Testis (tissue), 3 donors: ENCODE measurements around the gene GPD2. TPM values are rescaled to one million over a fixed set of nuclear protein-coding genes. Genes with fewer than 3 reads are reported as not detected.
"Not testable (repeated sequence)": the region's sequence is repeated elsewhere in the genome, so short reads cannot be mapped to it uniquely, and the experiment has no call there.

Experiments
- DNase-seq: peaks from one replicate; pipeline ENCODE4 v3.0.0-alpha.2; 2019
- H3K27ac ChIP-seq, 2 donors: fragments of 200-600 bp; sonication (generic); one replicate each; pipeline ENCODE4 v1.5.1; 2019
- H3K27me3 ChIP-seq: fragments of 200-600 bp; sonication (generic); one replicate; pipeline ENCODE4 v1.5.1; 2019
- H3K36me3 ChIP-seq: fragments of 200-600 bp; sonication (generic); one replicate; pipeline ENCODE4 v1.5.1; 2017; ENCODE audit warnings: low read depth; ENCODE audit errors: missing control alignments
- H3K4me1 ChIP-seq: fragments of 200-600 bp; sonication (generic); one replicate; pipeline ENCODE4 v1.5.1; 2019
- H3K4me3 ChIP-seq, 2 donors: fragments of 200-600 bp; sonication (generic); one replicate each; pipeline ENCODE4 v1.5.1; 2017 to 2019
- H3K9me3 ChIP-seq: fragments of 200-600 bp; sonication (generic); one replicate; pipeline ENCODE4 v1.5.1; 2017
- CTCF ChIP-seq, 3 experiments: fragments of 450-650 bp in 2 of 3; fragments of 200-600 bp in 1 of 3; sonication (generic) in 1 of 3; IDR thresholded peaks; one replicate each; pipeline ENCODE4 v1.5.1; 2016 to 2019; ENCODE audit warnings: antibody characterized with exemption in 3 of 3, mild to moderate bottlenecking in 2 of 3, moderate library complexity in 1 of 3
- POLR2A ChIP-seq: fragments of 450-650 bp; IDR thresholded peaks from one replicate; pipeline ENCODE4 v1.6.1; 2017; ENCODE audit warnings: antibody characterized with exemption, mild to moderate bottlenecking, moderate library complexity
- WGBS, 2 donors: methylation state at CpG; one replicate each; pipeline ENCODE4 v1.1.5; 2018; 5-methylcytosine and 5-hydroxymethylcytosine counted together
- intact Hi-C: fragments of 100-400 bp; cut with DNase I; formaldehyde crosslinking; loops from one replicate; pipeline ENCODE4 v1.15.1; 2023; ENCODE audit warnings: low total_unique reads
- polyA plus RNA-seq: library from polyadenylated mRNA; stranded (reverse); fragments of 350-450 nt; fragmentation: Illumina TruSeq; extraction: RNeasy Lipid Tissue Mini Kit (QIAGEN cat#74804); gene quantifications from one replicate; pipeline ENCODE4 v1.2.3, GENCODE V29; 2014; ENCODE audit warnings: low read depth, low replicate concordance; ENCODE audit not compliant: insufficient read depth
- total RNA-seq, 2 donors: library from RNA; depleted of rRNA; stranded (reverse); fragments of >200 nt; gene quantifications; one replicate each; pipeline ENCODE4 v1.2.3, GENCODE V29; 2016

Gene GPD2
- total and polyA plus RNA-seq, 3 donors from 2014 or later: 24.2 to 33.4 (median 25.8) TPM

DNA sequence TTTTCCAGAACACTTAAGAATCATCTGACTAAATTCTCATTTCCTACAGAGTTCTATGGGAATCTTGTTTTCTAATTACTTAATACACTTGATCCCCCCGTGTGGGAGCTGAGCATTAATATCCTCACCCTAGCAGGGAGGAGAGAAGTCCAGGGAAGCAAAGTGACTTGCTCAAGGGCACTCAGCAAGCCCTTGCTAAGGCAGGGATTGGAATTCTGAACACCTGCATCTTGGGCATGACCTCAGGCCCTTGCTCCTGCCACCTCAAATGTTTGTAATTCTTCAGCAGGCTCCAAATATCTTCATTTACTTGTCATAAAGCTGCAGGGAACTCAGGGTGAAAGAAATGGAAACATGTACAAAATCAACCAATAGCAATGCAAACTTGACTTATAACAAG is 162.4 kb downstream of the GPD2 start:
- WGBS, 2 donors: 38 to 50% methylated on average over 1 of the region's 1 CpG
- intact Hi-C loops: no loop called here

DNA sequence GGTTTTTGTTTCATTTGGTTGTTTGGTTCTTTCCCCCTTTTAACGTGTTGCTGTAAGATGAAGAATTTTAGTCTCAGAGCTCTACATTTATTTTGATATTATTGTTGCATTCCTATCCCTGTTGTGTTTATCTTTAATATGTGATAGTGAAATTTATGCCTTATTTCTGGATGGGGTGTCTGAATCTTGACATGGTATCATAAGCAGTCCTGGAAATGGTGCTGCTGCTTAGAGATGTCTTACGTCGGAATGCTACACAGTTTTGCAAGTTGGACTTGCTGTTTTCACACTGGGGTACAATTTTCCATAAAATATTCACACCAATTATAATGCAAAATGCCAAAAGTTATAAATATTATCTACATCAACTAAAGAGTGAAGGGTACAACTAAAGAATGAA is 164.0 kb downstream of the GPD2 start:
- intact Hi-C loops: no loop called here
- 84% methylated on average over 3 of the region's 3 CpGs for whole genome bisulfite sequencing, 2 donors
- no peak for TF ChIP-seq POLR2A
- TF ChIP-seq CTCF (IDR thresholded peaks at IDR 0.05): no peak
- Histone ChIP-seq H3K9me3 (no peaks in the 10 kb centered on the region), H3K4me1 (no peaks in the 10 kb centered on the region), H3K27me3 (no peaks in the 10 kb centered on the region), H3K36me3 (no peaks in the 10 kb centered on the region), H3K4me3 (no peak overlapping the region), H3K27ac (no peak overlapping the region)
- no peak for DNase-seq

More for the DNA sequence above, 162.4 kb downstream of the GPD2 start:
- Histone ChIP-seq H3K4me1 (no peaks in the 10 kb centered on the region), H3K4me3 (no peak overlapping the region), H3K27me3 (no peaks in the 10 kb centered on the region), H3K27ac (no peak overlapping the region), H3K9me3 (no peaks in the 10 kb centered on the region), H3K36me3 (no peaks in the 10 kb centered on the region)
- TF ChIP-seq CTCF (IDR thresholded peaks at IDR 0.05): no peak
- TF ChIP-seq POLR2A: no peak
- DNase-seq: no peak

GRCh38 chr2:156601855-156602551 is 165.8 kb downstream of the GPD2 start:
- Histone ChIP-seq H3K27me3 (no peaks in the 10 kb centered on the region), H3K4me3 (no peak overlapping the region), H3K9me3 (no peaks in the 10 kb centered on the region), H3K27ac (no peak overlapping the region), H3K4me1 (no peaks in the 10 kb centered on the region), H3K36me3 (no peaks in the 10 kb centered on the region)
- intact Hi-C loops: no loop called here
- no peak for TF ChIP-seq POLR2A
- TF ChIP-seq CTCF (IDR thresholded peaks at IDR 0.05): no peak
- DNase-seq: no peak
- WGBS, 2 donors: 72 to 86% methylated on average over 6 of the region's 6 CpGs

GRCh38 chr2:156602552-156602933 is 166.4 kb downstream of the GPD2 start:
- no peaks in the 10 kb centered on the region for H3K4me1 ChIP-seq
- H3K27me3 ChIP-seq: no peaks in the 10 kb centered on the region
- no peak for DNase-seq
- no peaks in the 10 kb centered on the region for H3K36me3 ChIP-seq
- intact Hi-C loops: no loop called here
- TF ChIP-seq CTCF (IDR thresholded peaks at IDR 0.05): no peak
- no peak for TF ChIP-seq POLR2A
- H3K4me3 ChIP-seq: no peak overlapping the region
- no peaks in the 10 kb centered on the region for H3K9me3 ChIP-seq
- H3K27ac ChIP-seq: no peak overlapping the region

GRCh38 chr2:156615836-156616322 is 179.7 kb downstream of the GPD2 start:
- 50 to 60% methylated on average over 2 of the region's 2 CpGs for WGBS, 2 donors
- H3K27me3 ChIP-seq: no peaks in the 10 kb centered on the region
- no peaks in the 10 kb centered on the region for H3K36me3 ChIP-seq
- intact Hi-C loops: no loop called here
- H3K27ac ChIP-seq: no peak overlapping the region
- H3K4me3 ChIP-seq: no peak overlapping the region
- no peak for TF ChIP-seq POLR2A
- no peak for TF ChIP-seq CTCF (IDR thresholded peaks at IDR 0.05)
- H3K9me3 ChIP-seq: no peaks in the 10 kb centered on the region
- no peak for DNase-seq
- no peaks in the 10 kb centered on the region for H3K4me1 ChIP-seq

DNA sequence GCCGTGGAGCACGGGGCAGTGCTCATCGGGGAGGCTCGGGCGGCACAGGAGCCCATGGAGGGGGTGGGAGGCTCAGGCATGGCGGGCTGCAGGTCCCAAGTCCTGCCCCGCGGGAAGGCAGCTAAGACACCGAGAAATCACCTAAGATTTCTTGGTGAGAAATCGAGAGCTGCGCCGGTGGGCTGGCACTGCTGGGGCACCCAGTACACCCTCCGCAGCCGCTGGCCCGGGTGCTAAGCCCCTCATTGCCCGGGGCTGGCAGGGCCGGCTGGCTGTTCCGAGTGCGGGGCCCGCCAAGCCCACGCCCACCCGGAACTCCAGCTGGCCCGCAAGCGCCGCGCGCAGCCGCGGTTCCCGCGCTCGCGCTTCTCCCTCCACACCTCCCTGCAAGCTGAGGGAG is 181.9 kb downstream of the GPD2 start:
- intact Hi-C loops: not testable (repeated sequence)
- WGBS, 2 donors: 80 to 95% methylated on average over 1 to 10 of the region's 33 CpGs

More for the DNA sequence above, 181.9 kb downstream of the GPD2 start:
- DNase-seq, H3K27me3 ChIP-seq, H3K9me3 ChIP-seq, H3K4me1 ChIP-seq, H3K36me3 ChIP-seq, H3K27ac ChIP-seq: not testable (repeated sequence)
- H3K4me3 ChIP-seq: peak overlapping the region; percentile 24 to 49
